COLO668 (cell line): ENCODE results near the gene TOP2B.

ENCODE experiments used
- DNase-seq: peaks from one replicate; lab custom pipeline; 2025; ENCODE audit not compliant: unreplicated experiment; lab: John Stamatoyannopoulos, UW

Gene TOP2B

GRCh38 chr3:25673738-25674298 is 9.1 kb upstream of the TOP2B start:
- no peak for DNase-seq

- DNase-seq, result no peak
Measured at GRCh38 chr3:25665315-25666280, 891 bp upstream of the TOP2B start.

- peak; percentile 64 for DNase-seq
Measured at GRCh38 chr3:25663869-25664811, 567 bp downstream of the TOP2B start.

- DNase-seq, result peak; percentile 23
Measured at GRCh38 chr3:25663347-25663868, 1.3 kb downstream of the TOP2B start.

- DNase-seq, result no peak
Measured at GRCh38 chr3:25662736-25663320, 1.9 kb downstream of the TOP2B start.

GRCh38 chr3:25661694-25662437 is 2.8 kb downstream of the TOP2B start:
- DNase-seq, result no peak

GRCh38 chr3:25658836-25659235 is 5.9 kb downstream of the TOP2B start:
- DNase-seq, result no peak

- DNase-seq, result no peak
Measured at GRCh38 chr3:25657293-25657692, 7.4 kb downstream of the TOP2B start.

- DNase-seq, result no peak
Measured at GRCh38 chr3:25655659-25656058, 9.0 kb downstream of the TOP2B start.

- DNase-seq, result no peak
Measured at GRCh38 chr3:25654576-25654975, 10.1 kb downstream of the TOP2B start.

- DNase-seq, result no peak
Measured at GRCh38 chr3:25653322-25653721, 11.4 kb downstream of the TOP2B start.

GRCh38 chr3:25652921-25653320 is 11.8 kb downstream of the TOP2B start:
- no peak for DNase-seq

GRCh38 chr3:25648925-25649830 is 15.5 kb downstream of the TOP2B start:
- DNase-seq, result no peak

- DNase-seq, result peak; percentile 67
Measured at GRCh38 chr3:25648107-25648535, 16.6 kb downstream of the TOP2B start.

- no peak for DNase-seq
Measured at GRCh38 chr3:25635038-25635437, 29.7 kb downstream of the TOP2B start.

- DNase-seq, result no peak
Measured at GRCh38 chr3:25633919-25634318, 30.8 kb downstream of the TOP2B start.

- DNase-seq, result no peak
Measured at GRCh38 chr3:25631989-25632388, 32.7 kb downstream of the TOP2B start.

GRCh38 chr3:25621087-25621486 is 43.6 kb downstream of the TOP2B start:
- DNase-seq, result no peak

- DNase-seq, result no peak
Measured at GRCh38 chr3:25620493-25620892, 44.2 kb downstream of the TOP2B start.
